GM18861 (cell line): Measurements from ENCODE around the gene COMMD8.
"Not testable (repeated sequence)": the region's sequence is repeated elsewhere in the genome, so short reads cannot be mapped to it uniquely, and the experiment has no call there.

Experiments used
- ATAC-seq: cut with Tn5 transposase; IDR thresholded peaks from one replicate; pipeline ENCODE4 v1.9.1; 2021; ENCODE audit not compliant: unreplicated experiment

COMMD8 gene

DNA sequence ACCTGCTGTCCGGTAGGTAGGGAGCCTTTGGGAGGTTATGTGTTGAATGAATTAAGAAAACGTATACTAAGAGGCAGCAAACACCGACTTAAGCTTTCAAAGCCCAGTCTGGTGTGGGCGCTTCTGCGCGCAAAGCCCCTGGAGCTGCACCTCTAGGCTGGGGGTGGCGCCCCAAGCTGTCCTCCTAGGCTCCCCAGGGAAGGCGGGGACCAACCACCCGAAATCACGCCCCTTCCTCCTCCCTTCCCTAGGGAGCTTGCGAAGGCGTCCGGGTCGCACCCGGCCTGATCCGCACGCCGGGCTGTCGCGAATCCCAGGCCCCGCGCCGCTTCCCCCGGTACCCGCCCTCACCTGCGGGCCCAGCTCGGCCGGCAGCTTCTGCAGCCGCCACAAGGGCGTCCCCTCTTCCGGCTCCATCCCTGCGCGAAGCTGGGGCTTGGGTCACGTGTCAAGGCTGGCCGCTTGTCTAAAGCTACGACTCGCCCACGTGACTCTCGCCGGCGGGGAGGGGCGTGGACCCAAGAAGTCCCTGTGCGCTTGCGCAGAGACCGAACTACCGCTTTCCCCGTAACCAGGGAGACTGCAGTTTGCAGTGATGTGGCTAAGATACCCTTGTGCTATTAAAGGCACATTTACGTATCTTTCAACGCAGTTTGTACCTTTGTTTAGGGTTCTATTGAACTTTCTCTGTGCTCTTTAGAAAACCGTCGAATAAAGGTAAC lies at the start of gene COMMD8:
Gene COMMD8, minus strand, starts transcription at position 468 of the 722 bp plus-strand sequence. Its CDS starts 51 bp downstream, at position 417.
- ATAC-seq: peak; percentile 75

DNA sequence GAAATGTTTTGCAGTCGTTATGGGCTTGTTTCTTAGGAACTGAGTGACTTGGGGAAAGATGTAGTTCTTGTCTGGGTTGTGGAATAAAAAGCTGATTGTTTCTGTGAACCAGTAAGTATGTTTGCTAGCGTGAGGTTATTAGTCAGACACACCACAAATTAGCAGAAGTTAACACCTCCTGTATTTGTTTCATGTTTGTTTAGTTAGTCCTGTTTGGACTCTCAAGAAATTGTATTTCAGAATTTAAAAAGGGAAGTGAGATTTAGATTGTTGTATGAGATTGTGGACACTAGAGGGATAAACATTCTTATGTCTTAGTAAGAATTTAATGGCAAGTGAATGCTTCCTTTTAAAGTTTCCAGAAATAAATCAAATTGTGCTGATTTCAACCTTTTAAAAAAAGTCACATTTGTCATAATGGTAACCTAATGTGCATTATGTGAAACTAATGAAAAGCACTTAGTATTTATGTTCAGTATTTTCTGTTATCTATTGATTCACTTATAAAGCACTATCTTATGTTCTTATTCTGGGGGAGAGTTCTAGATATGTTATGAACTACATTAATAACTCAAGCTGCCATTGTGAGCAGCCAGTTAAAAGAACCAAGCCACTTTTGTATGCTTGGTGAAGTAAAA lies 47.1 kb upstream of the COMMD8 start:
- ATAC-seq: peak; percentile 98

DNA sequence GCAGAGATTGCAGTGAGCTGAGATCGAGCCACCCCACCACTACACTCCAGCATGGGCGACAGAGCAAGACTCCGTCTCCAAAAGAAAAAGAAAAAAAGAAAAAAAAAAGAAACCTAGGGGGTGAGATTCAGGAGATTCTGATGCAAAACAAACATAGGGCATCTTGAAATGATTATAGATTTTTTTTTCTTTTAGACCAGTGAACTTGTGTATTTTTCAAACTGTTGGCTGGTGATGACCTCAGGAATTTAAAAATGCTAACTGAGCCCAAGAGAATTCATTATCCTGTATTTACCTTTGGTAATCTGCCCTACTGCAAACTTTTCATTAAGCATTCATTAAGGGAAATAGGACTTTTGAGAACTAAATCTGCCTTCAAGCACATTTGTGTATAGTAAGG lies 42.2 kb upstream of the COMMD8 start:
- ATAC-seq: no peak

DNA sequence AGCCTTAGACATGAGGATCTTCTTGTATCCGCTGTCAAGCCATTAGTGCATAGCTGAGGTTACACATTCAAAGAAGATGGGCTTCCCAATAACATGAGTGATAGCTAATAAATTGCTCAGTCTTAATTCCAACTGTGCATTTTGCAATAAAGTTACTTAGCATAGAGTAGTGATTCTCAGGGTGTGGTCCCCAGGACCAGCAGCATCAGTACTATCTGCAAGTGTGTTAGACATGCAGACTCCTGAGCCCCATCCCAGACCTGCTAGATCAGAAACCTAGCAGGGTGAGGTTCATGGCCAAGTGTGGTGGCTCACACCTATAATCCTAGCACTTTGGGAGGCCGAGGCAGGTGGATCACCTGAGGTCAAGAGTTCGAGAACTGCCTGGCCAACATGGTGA lies 41.6 kb upstream of the COMMD8 start:
- ATAC-seq: no peak

DNA sequence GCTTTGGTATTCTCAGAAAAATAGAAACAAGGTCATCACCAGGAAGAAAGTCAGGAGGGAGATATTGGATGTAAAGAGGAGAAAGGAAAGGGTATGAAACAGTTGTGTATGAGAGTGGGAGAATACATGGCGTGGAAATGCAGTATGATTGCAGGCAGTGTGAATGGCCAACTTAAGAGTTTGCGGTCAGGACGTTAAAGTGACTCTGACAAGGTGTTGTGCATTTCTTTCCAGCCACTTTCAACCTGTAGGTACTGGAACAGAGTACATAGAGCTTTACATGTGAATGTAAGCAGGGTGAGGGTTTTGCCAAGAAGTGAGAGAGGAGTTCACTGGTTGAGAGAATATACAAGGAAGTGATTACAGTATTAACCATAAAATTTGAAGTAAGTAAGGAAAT lies 37.3 kb upstream of the COMMD8 start:
- no peak for ATAC-seq

DNA sequence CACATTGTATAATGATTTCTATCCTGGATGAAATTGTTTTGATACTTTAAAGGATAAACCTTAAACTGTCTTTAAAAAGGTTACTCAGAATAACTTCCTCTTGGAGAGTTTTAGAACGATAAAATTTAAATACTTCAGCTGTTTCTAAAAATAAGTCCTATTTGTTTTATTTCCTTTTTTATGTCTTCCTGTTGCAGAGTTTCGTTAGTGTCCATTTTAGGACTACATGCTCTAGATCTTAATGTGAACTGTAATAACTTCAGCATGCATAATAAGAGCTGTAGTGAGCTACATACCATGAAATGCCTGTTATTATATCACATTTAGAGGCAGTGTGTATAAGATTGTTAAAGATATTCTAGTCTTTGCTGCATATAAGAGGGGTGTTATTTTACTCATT lies 36.2 kb upstream of the COMMD8 start:
- ATAC-seq: no peak

DNA sequence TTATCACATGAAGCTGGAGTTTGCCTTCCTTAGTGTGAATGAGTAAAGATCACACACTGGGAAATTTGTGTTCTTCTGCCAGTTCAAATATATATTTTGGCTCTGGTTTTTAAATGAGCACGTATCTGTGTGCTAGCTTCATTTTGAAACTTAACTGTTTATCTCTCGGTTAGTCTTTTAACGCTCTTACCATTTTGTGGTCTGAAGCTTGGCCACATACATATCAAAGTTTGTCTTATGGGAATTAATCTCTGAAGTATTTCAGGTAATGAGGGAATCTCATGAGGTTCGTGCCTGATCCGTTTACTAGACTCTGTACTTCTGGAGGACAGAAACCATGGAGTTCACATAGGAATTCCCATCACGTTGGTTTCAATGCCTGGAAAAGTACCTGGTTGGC lies 35.4 kb upstream of the COMMD8 start:
- ATAC-seq: peak; percentile 34

DNA sequence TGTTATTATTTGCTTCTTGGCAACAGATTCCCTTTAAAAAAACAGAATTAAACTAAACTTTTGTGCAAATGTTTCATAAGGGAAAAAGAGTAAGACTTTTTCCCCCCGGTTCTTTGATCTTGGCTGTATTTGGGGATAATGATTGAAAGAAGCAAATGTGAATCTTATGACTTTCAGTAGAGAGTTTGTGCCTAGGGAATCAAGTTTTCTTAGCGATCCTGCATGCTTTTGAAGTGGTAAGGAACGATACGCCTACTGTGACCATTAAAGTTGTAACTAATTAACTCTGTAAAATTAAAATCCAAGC lies 30.6 kb upstream of the COMMD8 start:
- peak; percentile 11 for ATAC-seq

DNA sequence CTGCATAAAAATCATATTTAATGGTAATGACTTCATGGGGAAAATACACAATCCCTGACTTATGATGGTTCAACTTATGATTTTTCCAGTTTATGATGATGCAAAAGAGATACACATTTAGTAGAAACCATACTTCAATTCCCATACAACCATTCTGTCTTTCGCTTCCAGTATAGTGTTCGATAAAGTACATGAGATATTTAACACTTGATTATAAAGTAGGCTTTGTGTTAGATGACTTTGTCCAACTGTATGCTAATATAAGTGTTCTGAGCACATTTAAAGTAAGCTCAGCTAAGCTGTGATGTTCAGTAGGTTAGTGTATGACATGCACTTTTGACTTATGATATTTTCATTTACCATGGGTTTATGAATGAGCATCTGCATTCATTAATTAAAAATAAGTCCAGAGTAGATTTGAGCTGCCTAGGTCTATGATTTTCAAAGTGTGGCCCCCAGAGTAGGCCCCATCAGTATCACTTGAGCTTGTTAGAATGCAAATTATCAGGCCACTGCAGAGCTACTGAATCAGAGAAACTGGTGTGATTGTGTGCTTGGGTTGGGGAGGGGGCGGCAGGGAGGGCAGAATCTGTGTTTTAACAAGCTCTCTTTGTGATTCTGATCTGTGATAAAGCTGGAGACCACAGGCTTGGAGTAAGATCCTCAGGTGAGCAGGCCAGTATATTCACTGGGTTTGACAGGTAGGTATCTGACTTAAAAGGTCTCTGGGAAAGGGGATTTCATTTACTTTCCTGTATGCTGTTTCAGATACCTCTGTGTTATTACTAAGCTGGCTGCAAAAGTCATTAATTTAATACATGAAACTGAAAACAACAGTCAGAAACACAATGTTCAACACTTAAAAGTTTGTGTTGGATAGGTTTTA lies 30.0 kb upstream of the COMMD8 start:
- ATAC-seq: peak; percentile 46

DNA sequence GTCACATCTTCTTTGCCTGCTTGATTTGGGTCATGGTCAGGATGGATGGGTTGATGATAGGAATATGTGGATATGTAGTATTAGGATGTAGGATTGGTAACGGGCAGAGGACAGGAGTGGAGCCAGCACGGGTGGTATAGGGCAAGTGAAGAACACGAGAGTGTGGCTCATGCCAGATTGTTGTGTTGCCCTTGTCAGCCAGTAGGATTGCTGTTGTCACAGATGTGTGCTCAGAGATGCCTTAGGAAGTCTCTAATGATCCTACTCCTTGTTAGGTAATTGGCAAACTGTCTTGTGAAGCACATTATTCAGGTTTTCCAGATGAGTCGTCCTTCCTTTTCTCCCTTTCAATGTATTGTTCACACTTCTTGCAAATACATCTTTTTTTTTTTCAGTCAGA lies 27.0 kb upstream of the COMMD8 start:
- peak; percentile 79 for ATAC-seq

DNA sequence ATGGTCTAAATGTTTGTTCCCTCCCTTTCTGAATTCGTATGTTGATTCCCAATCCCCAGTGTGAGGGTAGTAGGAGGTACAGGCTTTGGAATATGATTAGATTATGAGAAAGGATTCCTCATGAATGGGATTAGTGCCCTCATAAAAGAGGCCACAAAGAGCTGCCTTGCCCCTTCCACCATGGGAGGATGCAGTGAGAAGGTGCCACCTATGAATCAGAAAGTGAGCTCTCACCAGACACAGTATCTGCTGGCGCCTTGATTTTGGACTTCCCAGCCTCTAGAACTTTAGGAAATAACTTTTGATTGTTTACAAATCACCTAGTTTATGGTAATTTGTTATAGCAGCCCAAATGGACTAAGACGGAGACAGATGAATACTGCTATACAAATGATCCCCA lies 25.2 kb upstream of the COMMD8 start:
- ATAC-seq: no peak

DNA sequence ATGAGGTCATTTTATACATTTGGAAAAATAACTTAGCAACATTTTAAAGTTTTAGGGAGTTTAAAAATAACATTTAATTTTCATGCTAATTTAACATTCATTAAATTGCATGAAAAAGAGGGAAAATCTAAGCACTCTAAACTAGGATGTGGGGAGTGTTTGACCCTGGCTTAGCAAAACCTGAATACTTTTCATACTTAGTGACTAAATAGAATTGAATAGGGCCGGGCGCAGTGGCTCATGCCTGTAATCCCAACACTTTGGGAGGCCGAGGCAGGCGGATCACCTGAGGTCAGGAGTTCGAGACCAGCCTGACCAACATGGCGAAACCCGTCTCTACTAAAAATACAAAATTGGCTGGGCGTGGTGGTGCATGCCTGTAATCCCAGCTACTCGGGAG lies 23.2 kb upstream of the COMMD8 start:
- not testable (repeated sequence) for ATAC-seq

DNA sequence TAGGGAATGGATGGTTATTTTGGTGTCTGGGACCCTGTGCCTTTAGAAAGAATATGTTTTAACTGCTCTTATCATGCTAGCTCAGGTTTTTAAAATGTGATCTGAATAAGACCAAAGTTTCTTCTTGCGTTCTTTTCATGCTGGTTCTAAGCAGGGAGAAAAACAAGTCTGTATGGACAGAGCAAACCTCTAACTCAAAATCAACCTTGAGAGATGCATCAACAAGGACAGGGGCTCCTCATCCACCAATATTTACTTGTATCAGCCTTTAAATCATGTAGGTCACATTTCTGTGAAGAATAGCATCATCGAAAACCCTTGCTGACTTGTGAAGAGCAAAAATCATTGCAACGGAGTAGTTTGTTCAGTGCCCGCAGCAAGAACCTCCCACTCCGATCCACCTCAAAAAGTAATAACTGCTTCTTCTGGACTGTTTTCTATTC lies 22.8 kb upstream of the COMMD8 start:
- no peak for ATAC-seq

DNA sequence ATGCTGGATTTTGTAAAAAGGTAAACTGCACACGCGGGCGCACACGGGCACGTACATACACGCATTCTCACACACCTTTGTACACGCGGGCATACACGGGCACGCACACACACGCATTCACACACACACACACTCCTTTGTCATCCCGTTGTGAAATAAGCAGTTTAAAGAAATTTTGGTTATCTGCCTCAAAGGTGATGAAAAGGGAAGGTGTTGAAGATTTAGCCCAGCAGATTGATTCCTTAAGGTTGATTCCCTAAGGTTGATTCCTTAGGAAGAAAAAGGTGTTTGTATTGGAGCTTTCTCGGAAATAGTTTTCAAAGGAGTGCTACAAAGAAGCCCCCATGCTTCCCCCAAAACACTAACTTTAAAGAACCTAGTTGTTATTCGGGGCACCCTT lies 22.3 kb upstream of the COMMD8 start:
- no peak for ATAC-seq

DNA sequence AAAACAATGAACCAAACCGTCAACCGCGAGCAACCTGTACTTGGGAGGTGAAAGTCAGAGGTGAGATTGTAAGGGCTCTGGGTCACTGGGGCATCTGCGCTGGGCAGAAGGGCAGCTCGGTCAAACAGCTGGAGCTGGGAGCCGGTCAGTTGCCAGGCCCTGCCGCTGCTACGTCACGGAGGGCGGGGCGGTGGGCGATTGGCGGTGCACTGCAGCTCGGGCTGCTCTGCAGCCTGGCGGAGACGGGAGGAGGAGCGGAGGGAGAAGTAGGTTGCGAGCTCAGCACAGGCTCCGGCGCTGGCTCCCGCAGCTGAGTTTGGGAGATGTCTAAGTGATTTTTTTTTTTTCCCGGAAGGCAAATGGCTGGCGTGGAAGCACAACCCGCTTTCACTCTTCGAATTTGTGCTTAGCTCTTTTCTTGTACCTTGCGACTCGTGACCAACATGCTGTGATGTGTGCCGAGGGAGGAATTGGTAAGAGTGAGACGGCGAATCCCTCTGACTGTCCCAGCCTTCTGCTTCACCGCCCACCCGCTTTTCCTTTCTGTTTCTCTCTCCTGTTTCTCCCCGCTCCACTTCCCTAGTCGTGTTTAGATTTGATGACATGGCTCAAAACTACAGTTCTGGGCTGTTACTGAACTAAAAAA lies 21.7 kb upstream of the COMMD8 start, which contains the start of gene ATP10D:
Gene ATP10D, plus strand, starts transcription at position 229 of the 646 bp plus-strand sequence. CDS start 27,266 bp downstream, outside the sequence.
- peak; percentile 92 for ATAC-seq

DNA sequence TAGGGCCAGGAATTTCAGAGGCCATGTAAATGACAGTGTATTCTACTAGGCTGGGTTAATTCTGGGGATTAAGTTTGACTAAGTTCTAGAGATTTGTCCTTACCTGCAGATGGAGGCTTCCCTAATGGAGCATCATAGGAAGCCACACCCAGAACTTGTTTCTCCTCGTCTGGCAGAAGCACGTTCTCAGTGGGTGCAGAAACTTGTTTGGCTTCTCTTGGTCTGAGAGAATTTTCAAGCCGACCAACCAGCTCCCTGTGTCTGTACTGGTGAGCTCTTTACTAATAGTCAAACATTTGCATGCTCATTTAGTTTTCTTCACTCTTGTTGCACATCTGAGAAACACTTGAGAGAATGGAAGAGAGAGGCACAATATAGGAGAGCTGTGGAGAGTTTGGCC lies 20.7 kb upstream of the COMMD8 start:
- ATAC-seq: no peak

DNA sequence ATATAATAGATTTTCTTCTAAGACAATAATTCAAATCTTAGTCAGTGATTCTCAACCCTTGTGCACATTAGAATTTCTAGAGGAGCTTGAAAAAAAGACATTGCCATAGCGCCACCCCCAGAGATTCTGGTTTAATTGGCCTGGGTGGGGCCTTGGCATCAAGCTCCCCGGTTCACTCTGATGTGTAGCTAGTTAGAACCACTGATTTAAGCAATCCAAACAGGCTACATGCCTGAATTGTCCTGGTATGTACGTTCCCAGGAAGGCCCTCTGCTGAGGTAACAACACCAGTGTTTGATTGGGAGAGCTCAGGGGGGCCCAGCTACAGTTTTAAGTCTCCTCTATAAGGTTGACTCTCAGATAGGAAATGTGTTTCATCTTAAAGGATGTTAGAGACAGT lies 20.2 kb upstream of the COMMD8 start:
- ATAC-seq: no peak

DNA sequence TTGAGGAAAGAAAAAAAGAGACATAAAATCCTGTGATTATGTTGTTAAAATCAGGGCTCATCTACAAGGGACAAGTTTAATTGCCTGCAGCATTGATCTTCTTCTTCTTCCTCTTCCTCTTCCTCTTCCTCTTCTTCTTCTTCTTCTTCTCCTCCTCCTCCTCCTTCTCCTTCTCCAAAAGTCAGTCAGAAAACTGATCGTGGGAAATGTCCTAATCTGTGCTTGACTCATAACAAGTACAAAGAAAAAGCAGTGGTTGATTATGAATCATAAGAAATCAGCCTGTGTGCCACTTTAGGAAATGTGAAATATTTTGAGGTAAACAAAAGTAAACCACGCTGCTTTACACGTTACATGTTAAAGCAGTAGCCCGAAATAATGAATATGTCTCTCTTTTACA lies 18.8 kb upstream of the COMMD8 start:
- ATAC-seq: no peak

DNA sequence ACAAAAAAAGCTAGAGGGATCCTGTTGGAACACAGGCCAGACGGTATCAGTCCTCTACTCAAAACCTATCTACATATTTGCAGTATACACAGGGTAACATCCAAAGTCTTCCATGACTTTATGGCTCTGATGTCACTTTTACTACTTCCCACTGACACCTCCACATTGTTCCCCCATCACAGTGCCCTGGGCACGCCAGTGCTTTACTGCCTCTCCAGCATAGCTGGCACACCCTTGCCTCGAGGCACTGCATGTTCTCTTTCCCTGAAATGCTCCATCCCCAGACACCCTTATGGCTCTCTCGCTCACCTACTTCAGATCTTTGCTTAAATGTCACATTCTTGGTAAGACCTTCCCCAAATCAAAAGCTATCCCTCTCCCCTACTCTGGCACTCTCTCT lies 15.3 kb upstream of the COMMD8 start:
- ATAC-seq: no peak

DNA sequence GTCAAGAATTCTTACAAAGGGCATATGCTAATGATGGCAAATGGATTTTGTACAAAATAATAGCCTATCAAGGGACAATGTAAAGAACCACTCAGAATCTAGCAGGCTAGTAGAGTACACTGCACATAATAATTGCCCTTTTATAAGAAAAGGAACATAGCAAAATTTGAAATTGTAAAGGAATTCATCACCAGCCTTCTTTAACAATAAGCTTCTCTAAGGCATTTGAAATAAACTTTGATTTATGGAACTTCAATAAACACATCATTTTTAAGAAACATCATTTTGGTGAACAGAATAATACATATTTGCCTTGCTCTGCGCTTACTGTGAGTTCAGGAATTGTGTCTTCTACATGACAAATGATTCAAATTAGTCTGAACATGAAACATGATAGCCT lies 11.9 kb upstream of the COMMD8 start:
- ATAC-seq: no peak

DNA sequence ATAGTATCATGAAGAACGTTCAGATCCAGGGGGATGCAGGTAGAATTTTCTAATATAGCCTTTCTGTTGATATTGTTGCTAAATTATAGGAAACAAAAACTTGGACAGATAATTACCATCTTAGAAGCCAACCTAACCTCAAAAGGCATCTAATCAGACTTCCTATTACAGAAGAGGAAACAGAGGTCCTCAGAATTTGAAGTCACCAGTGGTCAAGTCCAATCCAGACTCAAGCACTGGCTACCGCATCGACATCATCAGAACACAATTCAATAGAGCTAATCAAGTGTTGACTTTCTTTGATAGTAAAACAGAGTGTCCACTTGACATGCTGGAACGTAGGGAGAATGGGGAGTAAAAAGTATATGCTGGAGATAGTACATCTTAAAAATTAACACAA lies 11.3 kb upstream of the COMMD8 start:
- no peak for ATAC-seq
